HCT116 (cell line): Measurements from ENCODE around the gene RHNO1. TPM values are rescaled to one million over a fixed set of nuclear protein-coding genes. Genes with fewer than 3 reads are reported as not detected.

Experiments used
- ATAC-seq: fragments of 200-7000 bp; cut with Tn5 transposase; 2 replicates; pipeline ENCODE4 v1.9.1; 2020; ENCODE audit warnings: mild to moderate bottlenecking, moderate library complexity
- BruUV-seq: library from RNA; stranded (reverse); fragments of 400-500 nt; replicated peaks from 2 replicates; lab custom pipeline; 2021; lab: Mats Ljungman, UMichigan
- CTCF ChIA-PET: fragments of 300-600 bp; sonication (Branson Sonifier 250); formaldehyde crosslinking; loops from one replicate; lab custom pipeline; 2021; ENCODE audit warnings: antibody characterized with exemption; lab: Charles Lee
- POLR2A ChIA-PET: fragments of 300-600, 350-600 bp; sonication (Branson Sonifier 250); formaldehyde crosslinking; loops from one replicate; lab custom pipeline; 2021; ENCODE audit warnings: antibody characterized with exemption; lab: Charles Lee
- RAD21 ChIA-PET, 2 experiments: fragments of 300-600 bp; sonication (Branson Sonifier 250); formaldehyde crosslinking; loops; one replicate each; lab custom pipeline; 2023; ENCODE audit warnings: low total read pairs in 2 of 2; ENCODE audit not compliant: uncharacterized antibody in 2 of 2, unreplicated experiment in 2 of 2, low non-redundant PET in 1 of 2; lab: Charles Lee
- DNase-seq: peaks from one replicate; pipeline ENCODE4 v3.0.0-alpha.2; 2010; ENCODE audit warnings: low read depth, low spot score
- H2AFZ ChIP-seq: fragments of 200-600 bp; shearing (Covaris generic), sonication (generic); 2 replicates; pipeline ENCODE4 v1.6.1; 2017; ENCODE audit warnings: low read depth, mixed run types, mixed read lengths, antibody characterized with exemption, low read length; ENCODE audit not compliant: poor library complexity, severe bottlenecking
- H3K27ac ChIP-seq: 2 replicates; pipeline ENCODE4 v1.5.1; 2012; ENCODE audit warnings: low read depth, low read length
- H3K27me3 ChIP-seq: fragments of 200-600 bp; sonication (generic); 2 replicates; pipeline ENCODE4 v1.6.1; 2016; ENCODE audit warnings: mixed run types, low read length, mixed read lengths; ENCODE audit not compliant: insufficient read depth
- H3K36me3 ChIP-seq, 2 experiments: fragments of 200-500 bp in 1 of 2; fragments of 200-600 bp in 1 of 2; sonication (Bioruptor generic) in 1 of 2; sonication (generic) in 1 of 2; 2 replicates each; pipeline versions ENCODE4 v1.5.1 to v1.6.1; 2014 to 2016; ENCODE audit warnings: low read length in 2 of 2, inconsistent platforms in 1 of 2, mixed read lengths in 1 of 2, mixed run types in 1 of 2; ENCODE audit not compliant: insufficient read depth in 2 of 2, control insufficient read depth in 1 of 2
- H3K4me1 ChIP-seq, 2 experiments: fragments of 200-600 bp in 1 of 2; sonication (generic) in 1 of 2; 2 replicates each; pipeline versions ENCODE4 v1.5.1 to v1.6.1; 2012 to 2017; ENCODE audit warnings: low read length in 2 of 2, inconsistent platforms in 1 of 2, mild to moderate bottlenecking in 1 of 2, mixed read lengths in 1 of 2, mixed run types in 1 of 2, moderate library complexity in 1 of 2; ENCODE audit not compliant: insufficient read depth in 2 of 2, control insufficient read depth in 1 of 2
- H3K4me2 ChIP-seq: fragments of 200-600 bp; sonication (generic); 2 replicates; pipeline ENCODE4 v1.6.1; 2017; ENCODE audit warnings: mixed run types, low read length, mixed read lengths
- H3K4me3 ChIP-seq, 2 experiments: fragments of 200-600 bp in 1 of 2; sonication (generic) in 1 of 2; replicated peaks in 1 of 2; 2 replicates each; pipeline ENCODE4 v1.5.1; 2011 to 2016; ENCODE audit warnings: low read length in 2 of 2, control low read depth in 1 of 2, low read depth in 1 of 2, mild to moderate bottlenecking in 1 of 2, mixed read lengths in 1 of 2, mixed run types in 1 of 2
- H3K79me2 ChIP-seq: fragments of 200-600 bp; sonication (generic); 2 replicates; pipeline ENCODE4 v1.6.1; 2017; ENCODE audit warnings: mild to moderate bottlenecking, mixed run types, low read length, moderate library complexity, mixed read lengths; ENCODE audit not compliant: insufficient read depth
- H3K9ac ChIP-seq: fragments of 200-600 bp; sonication (generic); 2 replicates; pipeline ENCODE4 v1.6.1; 2016; ENCODE audit warnings: low read length, mixed read lengths
- H3K9me2 ChIP-seq: fragments of 200-600 bp; sonication (generic), shearing (Covaris generic); 2 replicates; pipeline ENCODE4 v1.6.1; 2017; ENCODE audit warnings: mixed run types, mild to moderate bottlenecking, moderate library complexity; ENCODE audit not compliant: insufficient read depth
- H3K9me3 ChIP-seq, 2 experiments: fragments of 200-500 bp in 1 of 2; fragments of 200-600 bp in 1 of 2; sonication (Bioruptor generic) in 1 of 2; sonication (generic) in 1 of 2; 2 replicates each; pipeline ENCODE4 v1.6.1; 2014 to 2017; ENCODE audit warnings: low read length in 2 of 2, mixed read lengths in 2 of 2, inconsistent platforms in 1 of 2, low read depth in 1 of 2, mild to moderate bottlenecking in 1 of 2, mixed run types in 1 of 2, moderate library complexity in 1 of 2; ENCODE audit not compliant: control insufficient read depth in 1 of 2, insufficient read depth in 1 of 2
- H4K20me1 ChIP-seq: fragments of 200-600 bp; sonication (generic), shearing (Covaris generic); 2 replicates; pipeline ENCODE4 v1.6.1; 2017; ENCODE audit warnings: mixed run types, mild to moderate bottlenecking, moderate library complexity; ENCODE audit not compliant: insufficient read depth
- REST ChIP-seq: IDR thresholded peaks from 2 replicates; pipeline ENCODE4 v1.6.1; 2012; ENCODE audit warnings: low read depth
- ZBTB33 ChIP-seq: IDR thresholded peaks from 2 replicates; pipeline ENCODE4 v1.6.1; 2011; ENCODE audit warnings: mild to moderate bottlenecking, low read length, moderate library complexity; ENCODE audit not compliant: insufficient replicate concordance; ENCODE audit errors: extremely low read depth
- intact Hi-C: fragments of 100-400 bp; cut with micrococcal nuclease; formaldehyde crosslinking; loops from 2 replicates; pipeline ENCODE4 v1.10.0; 2022
- total RNA-seq: library from RNA; stranded (reverse); gene quantifications from one replicate; pipeline ENCODE4 v1.2.1, GENCODE V29; 2021; ENCODE audit not compliant: unreplicated experiment

RHNO1 gene
- total RNA-seq, 1 experiment from 2014 or later = 29.7 TPM

GRCh38 chr12:2858944-2859421, 18.0 kb upstream of the RHNO1 start (continued):
- TF ChIP-seq ZBTB33 = no peak

GRCh38 chr12:2860170-2860569, 16.9 kb upstream of the RHNO1 start:
- no peak overlapping the region for H2AFZ ChIP-seq
- POLR2A ChIA-PET = no interaction called here

More at GRCh38 chr12:2860170-2860569, 16.9 kb upstream of the RHNO1 start:
- H3K27me3 ChIP-seq = no peaks in the 10 kb centered on the region
- no peak overlapping the region for H3K4me2 ChIP-seq
- ATAC-seq (no peak), DNase-seq (no peak)
- no peaks in the 10 kb centered on the region for H3K4me1 ChIP-seq
- peaks cover 47 to 53% of the 10 kb centered on the region in 2 experiments; a peak in 3 of 4 replicates for H3K36me3 ChIP-seq
- BruUV-seq = no TSS peak
- no peak for TF ChIP-seq REST
- no peak overlapping the region for H3K27ac ChIP-seq
- no peak overlapping the region for H3K9ac ChIP-seq
- CTCF ChIA-PET = no interaction called here
- no peaks in the 10 kb centered on the region for H3K79me2 ChIP-seq
- RAD21 ChIA-PET = no interaction called here
- H4K20me1 ChIP-seq = no peaks in the 10 kb centered on the region
- no peaks in the 10 kb centered on the region for H3K9me2 ChIP-seq
- H3K4me3 ChIP-seq = no peak overlapping the region
- intact Hi-C loops = no loop called here
- no peaks in the 10 kb centered on the region for H3K9me3 ChIP-seq
